Vagina (tissue), 2 donors: ENCODE results near the gene RIN3.

Source experiments
- POLR2A ChIP-seq, 2 donors: fragments of 450-650 bp; IDR thresholded peaks; one replicate each; pipeline ENCODE4 v1.6.1; 2017; ENCODE audit warnings: antibody characterized with exemption in 2 of 2, mild to moderate bottlenecking in 2 of 2, moderate library complexity in 2 of 2
- TF ChIP-seq, protein P1 (sequence below), 3 experiments: fragments of 450-650 bp in 2 of 3; fragments of 200-600 bp in 1 of 3; sonication (generic) in 1 of 3; IDR thresholded peaks; one replicate each; pipeline ENCODE4 v1.5.1; 2017 to 2019; ENCODE audit warnings: antibody characterized with exemption in 3 of 3, mild to moderate bottlenecking in 2 of 3, moderate library complexity in 2 of 3

- TF ChIP-seq, protein P1, sequence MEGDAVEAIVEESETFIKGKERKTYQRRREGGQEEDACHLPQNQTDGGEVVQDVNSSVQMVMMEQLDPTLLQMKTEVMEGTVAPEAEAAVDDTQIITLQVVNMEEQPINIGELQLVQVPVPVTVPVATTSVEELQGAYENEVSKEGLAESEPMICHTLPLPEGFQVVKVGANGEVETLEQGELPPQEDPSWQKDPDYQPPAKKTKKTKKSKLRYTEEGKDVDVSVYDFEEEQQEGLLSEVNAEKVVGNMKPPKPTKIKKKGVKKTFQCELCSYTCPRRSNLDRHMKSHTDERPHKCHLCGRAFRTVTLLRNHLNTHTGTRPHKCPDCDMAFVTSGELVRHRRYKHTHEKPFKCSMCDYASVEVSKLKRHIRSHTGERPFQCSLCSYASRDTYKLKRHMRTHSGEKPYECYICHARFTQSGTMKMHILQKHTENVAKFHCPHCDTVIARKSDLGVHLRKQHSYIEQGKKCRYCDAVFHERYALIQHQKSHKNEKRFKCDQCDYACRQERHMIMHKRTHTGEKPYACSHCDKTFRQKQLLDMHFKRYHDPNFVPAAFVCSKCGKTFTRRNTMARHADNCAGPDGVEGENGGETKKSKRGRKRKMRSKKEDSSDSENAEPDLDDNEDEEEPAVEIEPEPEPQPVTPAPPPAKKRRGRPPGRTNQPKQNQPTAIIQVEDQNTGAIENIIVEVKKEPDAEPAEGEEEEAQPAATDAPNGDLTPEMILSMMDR (IDR thresholded peaks at IDR 0.05), result no peak
- no peak for TF ChIP-seq POLR2A (IDR thresholded peaks at IDR 0.05)
These were observed 138.3 kb downstream of the RIN3 start for GRCh38 chr14:92651758-92652406.
